ENCODE results near the gene SLC39A11. TPM values are rescaled to one million over a fixed set of nuclear protein-coding genes. Genes with fewer than 3 reads are reported as not detected.

SLC39A11 gene
- total RNA-seq, 1 experiment from 2014 or later: 18.9 TPM

- TF ChIP-seq JAZF1 (CRISPR knock-in tag; IDR thresholded peaks at IDR 0.05) (no peak), NR3C1 (CRISPR knock-in tag; conservative IDR thresholded peaks at IDR 0.05; ENCODE audit: low read depth) (no peak), STAT6 (CRISPR knock-in tag; conservative IDR thresholded peaks at IDR 0.05; ENCODE audit: low read depth) (no peak), CREM (CRISPR knock-in tag; IDR thresholded peaks at IDR 0.05) (no peak), GRHL2 (CRISPR knock-in tag; IDR thresholded peaks at IDR 0.05; ENCODE audit: insufficient replicate concordance, severe bottlenecking) (no peak), CTCF (IDR thresholded peaks at IDR 0.05) (no peak), TEAD4 (CRISPR knock-in tag; IDR thresholded peaks at IDR 0.05) (no peak), RELA (CRISPR knock-in tag; IDR thresholded peaks at IDR 0.05; ENCODE audit: borderline replicate concordance) (no peak)
- TF ChIP-seq, protein P1, sequence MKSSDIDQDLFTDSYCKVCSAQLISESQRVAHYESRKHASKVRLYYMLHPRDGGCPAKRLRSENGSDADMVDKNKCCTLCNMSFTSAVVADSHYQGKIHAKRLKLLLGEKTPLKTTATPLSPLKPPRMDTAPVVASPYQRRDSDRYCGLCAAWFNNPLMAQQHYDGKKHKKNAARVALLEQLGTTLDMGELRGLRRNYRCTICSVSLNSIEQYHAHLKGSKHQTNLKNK (CRISPR knock-in tag; IDR thresholded peaks at IDR 0.05): no peak
- TF ChIP-seq, protein P2, sequence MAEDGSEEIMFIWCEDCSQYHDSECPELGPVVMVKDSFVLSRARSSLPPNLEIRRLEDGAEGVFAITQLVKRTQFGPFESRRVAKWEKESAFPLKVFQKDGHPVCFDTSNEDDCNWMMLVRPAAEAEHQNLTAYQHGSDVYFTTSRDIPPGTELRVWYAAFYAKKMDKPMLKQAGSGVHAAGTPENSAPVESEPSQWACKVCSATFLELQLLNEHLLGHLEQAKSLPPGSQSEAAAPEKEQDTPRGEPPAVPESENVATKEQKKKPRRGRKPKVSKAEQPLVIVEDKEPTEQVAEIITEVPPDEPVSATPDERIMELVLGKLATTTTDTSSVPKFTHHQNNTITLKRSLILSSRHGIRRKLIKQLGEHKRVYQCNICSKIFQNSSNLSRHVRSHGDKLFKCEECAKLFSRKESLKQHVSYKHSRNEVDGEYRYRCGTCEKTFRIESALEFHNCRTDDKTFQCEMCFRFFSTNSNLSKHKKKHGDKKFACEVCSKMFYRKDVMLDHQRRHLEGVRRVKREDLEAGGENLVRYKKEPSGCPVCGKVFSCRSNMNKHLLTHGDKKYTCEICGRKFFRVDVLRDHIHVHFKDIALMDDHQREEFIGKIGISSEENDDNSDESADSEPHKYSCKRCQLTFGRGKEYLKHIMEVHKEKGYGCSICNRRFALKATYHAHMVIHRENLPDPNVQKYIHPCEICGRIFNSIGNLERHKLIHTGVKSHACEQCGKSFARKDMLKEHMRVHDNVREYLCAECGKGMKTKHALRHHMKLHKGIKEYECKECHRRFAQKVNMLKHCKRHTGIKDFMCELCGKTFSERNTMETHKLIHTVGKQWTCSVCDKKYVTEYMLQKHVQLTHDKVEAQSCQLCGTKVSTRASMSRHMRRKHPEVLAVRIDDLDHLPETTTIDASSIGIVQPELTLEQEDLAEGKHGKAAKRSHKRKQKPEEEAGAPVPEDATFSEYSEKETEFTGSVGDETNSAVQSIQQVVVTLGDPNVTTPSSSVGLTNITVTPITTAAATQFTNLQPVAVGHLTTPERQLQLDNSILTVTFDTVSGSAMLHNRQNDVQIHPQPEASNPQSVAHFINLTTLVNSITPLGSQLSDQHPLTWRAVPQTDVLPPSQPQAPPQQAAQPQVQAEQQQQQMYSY (CRISPR knock-in tag; IDR thresholded peaks at IDR 0.05): no peak
- TF ChIP-seq, protein P3, sequence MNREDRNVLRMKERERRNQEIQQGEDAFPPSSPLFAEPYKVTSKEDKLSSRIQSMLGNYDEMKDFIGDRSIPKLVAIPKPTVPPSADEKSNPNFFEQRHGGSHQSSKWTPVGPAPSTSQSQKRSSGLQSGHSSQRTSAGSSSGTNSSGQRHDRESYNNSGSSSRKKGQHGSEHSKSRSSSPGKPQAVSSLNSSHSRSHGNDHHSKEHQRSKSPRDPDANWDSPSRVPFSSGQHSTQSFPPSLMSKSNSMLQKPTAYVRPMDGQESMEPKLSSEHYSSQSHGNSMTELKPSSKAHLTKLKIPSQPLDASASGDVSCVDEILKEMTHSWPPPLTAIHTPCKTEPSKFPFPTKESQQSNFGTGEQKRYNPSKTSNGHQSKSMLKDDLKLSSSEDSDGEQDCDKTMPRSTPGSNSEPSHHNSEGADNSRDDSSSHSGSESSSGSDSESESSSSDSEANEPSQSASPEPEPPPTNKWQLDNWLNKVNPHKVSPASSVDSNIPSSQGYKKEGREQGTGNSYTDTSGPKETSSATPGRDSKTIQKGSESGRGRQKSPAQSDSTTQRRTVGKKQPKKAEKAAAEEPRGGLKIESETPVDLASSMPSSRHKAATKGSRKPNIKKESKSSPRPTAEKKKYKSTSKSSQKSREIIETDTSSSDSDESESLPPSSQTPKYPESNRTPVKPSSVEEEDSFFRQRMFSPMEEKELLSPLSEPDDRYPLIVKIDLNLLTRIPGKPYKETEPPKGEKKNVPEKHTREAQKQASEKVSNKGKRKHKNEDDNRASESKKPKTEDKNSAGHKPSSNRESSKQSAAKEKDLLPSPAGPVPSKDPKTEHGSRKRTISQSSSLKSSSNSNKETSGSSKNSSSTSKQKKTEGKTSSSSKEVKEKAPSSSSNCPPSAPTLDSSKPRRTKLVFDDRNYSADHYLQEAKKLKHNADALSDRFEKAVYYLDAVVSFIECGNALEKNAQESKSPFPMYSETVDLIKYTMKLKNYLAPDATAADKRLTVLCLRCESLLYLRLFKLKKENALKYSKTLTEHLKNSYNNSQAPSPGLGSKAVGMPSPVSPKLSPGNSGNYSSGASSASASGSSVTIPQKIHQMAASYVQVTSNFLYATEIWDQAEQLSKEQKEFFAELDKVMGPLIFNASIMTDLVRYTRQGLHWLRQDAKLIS (CRISPR knock-in tag; IDR thresholded peaks at IDR 0.05; ENCODE audit: borderline replicate concordance): no peak
- Mint-ChIP-seq H3K4me1 (peaks cover 23% of the 10 kb centered on the region), H3K27me3 (ENCODE audit: low read depth) (peaks cover 11% of the 10 kb centered on the region), H3K4me3 (no peak overlapping the region), H3K9me3 (no peaks in the 10 kb centered on the region), H3K36me3 (no peaks in the 10 kb centered on the region), H3K27ac (no peak overlapping the region)
- ATAC-seq (no peak), DNase-seq (ENCODE audit: low spot score) (no peak)
- ChIA-PET CTCF (interaction anchor here (0.9 to 2.0 kb wide), 3 partner anchors 11 to 113 kb away, joined by 3 to 15 read pairs (median 6); no protein-coding TSS in a partner anchor), POLR2A (no interaction called here)
Measured at GRCh38 chr17:72614476-72614870, 478.0 kb downstream of the SLC39A11 start.

- ChIA-PET CTCF (interaction anchor here (2.0 kb wide), 2 partner anchors 11 to 53 kb away, joined by 6 to 15 read pairs; no protein-coding TSS in a partner anchor), POLR2A (interaction anchor here (0.9 kb wide), 1 partner anchor 10 kb away, joined by 3 read pairs; no protein-coding TSS in a partner anchor)
- Mint-ChIP-seq H3K4me3 (no peak overlapping the region), H3K27me3 (ENCODE audit: low read depth) (peaks cover 11% of the 10 kb centered on the region), H3K9me3 (peaks cover under 1% of the 10 kb centered on the region), H3K36me3 (no peaks in the 10 kb centered on the region), H3K27ac (no peak overlapping the region), H3K4me1 (peaks cover 23% of the 10 kb centered on the region)
- DNase-seq (ENCODE audit: low spot score) (no peak), ATAC-seq (no peak)
- TF ChIP-seq, protein P3 (CRISPR knock-in tag; IDR thresholded peaks at IDR 0.05; ENCODE audit: borderline replicate concordance): no peak
Measured at GRCh38 chr17:72613806-72614292, 478.6 kb downstream of the SLC39A11 start.
